Measurements from ENCODE around the gene FGF10.

Gene FGF10

DNA sequence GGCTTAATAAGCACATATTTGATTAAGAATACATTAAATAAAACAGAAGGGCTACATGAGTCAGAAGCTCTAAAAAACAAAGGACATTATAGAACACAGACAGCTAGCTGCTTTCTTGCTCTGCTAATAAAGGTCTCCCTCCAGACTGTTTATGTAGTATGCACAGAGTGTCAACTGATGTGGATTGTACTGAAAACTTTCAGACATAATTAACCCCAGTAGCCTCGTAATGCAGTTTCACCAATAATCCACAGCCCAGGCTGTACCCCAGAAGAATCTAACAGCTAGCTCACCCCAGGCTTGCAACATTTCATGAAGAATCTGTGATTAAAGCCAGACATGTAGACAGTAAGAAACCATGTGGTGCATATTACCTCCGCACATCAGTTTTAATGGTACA is 30.8 kb downstream of the FGF10 start:
- DNase-seq (ENCODE audit: low read depth in 2 of 2, low spot score in 1 of 2), result no peak

DNA sequence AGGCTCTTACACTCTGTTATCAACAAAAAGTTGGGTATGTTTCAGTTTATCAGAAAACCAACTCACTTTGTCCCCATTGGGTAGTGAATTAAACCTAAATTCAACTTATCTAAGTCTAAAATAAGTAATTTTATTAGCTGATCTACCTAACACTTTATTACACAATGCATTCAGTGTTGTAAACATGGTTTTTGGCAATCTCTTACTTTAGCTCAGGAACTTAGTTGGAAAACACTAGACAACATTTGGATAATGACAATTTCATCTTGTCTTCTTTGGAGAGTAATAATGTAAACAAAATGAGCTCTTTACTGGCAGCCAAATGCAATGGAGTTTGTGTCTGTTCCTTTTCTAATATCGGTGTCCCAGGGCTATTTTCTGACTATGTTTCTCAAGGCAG is 33.0 kb downstream of the FGF10 start:
- no peak for DNase-seq (ENCODE audit: low read depth in 2 of 2, low spot score in 1 of 2)

DNA sequence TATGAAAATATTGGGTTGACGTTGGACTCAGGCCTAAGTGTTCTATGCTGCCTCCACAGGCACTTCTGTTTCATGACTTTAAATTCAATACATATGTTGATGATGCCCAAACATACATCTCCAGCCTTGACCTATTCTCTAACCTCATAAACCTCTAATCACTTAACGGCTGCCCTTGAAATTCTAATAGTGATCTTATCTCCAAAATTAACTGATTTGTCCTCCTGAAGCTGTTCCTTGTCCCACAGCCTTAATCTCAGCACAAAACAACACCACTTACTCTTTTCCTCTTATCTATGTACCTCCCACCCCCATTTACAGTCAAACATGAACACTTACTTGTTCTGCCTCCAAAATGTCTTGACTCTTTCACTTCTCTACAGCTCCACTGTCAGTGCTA is 43.3 kb downstream of the FGF10 start:
- DNase-seq (ENCODE audit: low read depth in 2 of 2, low spot score in 1 of 2), result no peak

DNA sequence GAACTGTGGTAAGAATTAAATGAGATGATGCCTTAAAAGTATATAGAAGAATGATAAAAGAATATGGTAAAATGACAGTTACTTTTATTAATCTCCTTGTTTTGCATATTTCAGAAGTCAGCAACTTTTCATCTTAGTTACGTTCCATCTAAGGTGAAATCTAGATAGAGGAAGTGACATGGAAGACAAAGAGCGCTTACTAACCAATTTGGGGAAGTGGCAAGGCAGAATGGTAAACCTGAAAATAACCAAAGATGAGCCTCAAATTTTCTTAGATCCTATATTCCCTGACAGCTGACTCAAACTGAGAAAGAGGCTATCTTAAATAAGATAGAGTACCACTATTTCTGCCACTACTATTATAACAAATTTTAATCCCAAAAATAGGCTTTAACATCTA is 52.5 kb downstream of the FGF10 start:
- no peak for DNase-seq (ENCODE audit: low read depth in 2 of 2, low spot score in 1 of 2)

DNA sequence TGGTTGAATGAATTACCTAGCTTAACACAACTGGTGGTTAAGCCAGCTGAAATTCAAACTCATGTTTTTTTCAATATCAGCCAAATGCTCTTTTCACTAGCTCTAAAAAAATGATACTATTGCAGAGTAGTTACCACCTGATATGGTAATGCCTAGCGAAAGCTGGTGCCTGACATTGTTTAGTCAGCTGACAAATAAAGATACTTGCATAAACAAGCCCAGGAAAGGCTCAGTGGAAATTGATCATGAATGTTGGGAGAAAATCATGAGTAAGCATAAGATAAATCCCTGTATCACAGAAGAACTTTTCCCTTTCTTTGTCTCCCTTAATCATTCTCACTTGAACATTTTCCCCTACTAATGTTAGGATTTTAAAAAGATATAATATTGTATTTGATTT is 54.6 kb downstream of the FGF10 start:
- DNase-seq (ENCODE audit: low read depth in 2 of 2, low spot score in 1 of 2), result no peak

DNA sequence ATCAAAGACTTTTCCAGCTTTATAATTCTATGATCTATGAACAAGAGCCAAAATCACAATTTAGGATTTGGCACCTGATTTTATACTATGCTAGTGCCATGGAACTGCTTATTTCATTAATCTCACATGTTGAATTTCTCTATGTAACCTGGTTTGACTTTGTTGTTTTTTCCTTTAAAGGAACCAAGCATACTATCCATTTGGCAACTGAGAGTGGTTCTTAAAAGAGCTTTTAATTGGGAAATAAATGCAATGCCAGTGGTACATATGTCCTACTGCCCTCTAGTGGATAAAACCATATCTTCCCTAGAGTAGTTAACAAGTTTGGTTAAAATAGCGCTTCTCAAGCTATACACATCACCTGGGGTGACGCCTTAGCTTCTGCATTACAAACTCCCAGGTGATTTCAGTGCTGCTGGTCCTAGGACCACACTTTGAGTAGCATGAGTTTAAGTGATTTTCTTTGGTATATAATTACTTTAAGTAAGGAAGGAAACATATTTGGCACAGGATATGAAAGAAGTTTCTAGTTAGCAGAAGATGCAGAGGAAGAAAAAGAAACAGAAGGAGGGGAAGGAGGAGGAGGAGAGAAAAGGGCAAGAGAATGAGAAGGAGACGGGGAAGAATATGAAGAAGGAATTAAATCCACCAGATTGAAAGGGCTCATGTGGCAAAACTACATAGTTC is 56.8 kb downstream of the FGF10 start:
- no peak for DNase-seq (ENCODE audit: low read depth in 2 of 2, low spot score in 1 of 2)

DNA sequence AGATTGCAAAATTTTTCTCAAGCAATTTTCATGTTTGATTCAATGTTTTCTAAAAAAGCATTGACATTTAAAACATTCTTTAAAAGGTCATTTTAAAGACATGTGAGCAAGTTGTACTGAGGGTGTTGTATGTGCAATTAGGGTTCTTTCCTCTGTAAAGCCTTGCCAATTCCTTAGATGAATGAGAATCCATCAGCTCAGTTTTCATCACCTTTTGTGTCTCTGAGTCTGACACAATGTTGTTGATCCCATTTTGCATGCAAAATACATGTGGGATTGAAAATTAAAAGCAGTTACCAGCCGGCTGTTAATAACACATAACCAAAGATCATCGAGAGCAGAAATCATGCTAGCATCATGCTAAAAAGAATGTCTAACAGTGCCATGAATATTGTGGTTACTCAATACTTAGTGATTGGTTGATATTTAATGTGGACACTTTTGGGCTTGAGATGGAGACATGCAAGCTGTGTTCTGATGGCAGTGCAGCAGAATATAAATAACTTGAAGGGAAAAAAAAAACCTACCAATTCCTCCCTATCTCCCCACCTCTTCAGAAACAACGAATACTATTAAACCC is 57.7 kb downstream of the FGF10 start:
- DNase-seq (ENCODE audit: low read depth in 2 of 2, low spot score in 1 of 2), result no peak

DNA sequence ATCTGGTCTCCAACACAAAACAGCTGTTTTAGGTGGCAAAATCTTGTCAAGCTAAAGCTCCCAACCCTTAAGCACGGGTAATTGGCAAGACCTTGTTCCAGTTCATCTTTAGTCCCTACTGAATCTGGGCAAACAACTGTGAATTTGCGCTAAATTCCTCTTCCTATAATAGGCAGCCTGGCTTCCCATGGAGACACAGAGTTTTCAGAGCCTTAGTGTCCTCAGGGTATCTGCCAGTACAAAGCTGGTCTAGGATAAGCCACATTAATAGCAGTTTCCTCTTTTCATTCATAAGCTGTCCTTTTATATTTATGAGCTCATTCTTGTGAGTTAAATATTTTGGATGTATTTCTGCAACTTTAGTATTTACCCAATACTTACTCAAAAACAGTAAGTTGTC is 59.5 kb downstream of the FGF10 start:
- no peak for DNase-seq (ENCODE audit: low read depth in 2 of 2, low spot score in 1 of 2)

DNA sequence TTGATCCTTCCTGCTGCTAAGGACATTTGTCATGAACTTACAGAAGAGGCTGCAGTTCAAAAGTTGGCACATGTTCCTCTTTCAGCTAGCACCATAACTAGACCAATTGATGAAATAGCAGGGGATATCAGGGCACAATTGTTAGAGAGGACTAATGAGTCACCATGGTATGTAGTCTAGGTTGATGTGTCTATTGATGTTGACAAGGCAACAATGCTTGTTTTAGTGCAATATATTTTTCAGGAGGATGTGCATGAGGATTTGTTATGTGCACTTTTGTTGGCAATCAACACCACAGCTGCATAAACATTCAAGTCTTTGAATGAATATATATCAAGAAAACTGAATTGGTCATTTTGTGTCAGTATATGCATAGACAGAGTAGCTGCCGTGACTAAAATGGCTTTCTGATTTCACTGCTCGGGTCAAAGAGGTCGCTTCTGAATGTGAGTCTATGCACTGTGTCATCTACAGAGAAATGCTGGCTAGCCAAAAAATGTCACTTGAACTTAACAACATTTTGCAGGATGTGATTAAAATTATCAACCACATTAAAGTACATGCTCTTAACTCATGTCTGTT is 68.0 kb downstream of the FGF10 start:
- DNase-seq (ENCODE audit: low read depth in 2 of 2, low spot score in 1 of 2), result no peak

DNA sequence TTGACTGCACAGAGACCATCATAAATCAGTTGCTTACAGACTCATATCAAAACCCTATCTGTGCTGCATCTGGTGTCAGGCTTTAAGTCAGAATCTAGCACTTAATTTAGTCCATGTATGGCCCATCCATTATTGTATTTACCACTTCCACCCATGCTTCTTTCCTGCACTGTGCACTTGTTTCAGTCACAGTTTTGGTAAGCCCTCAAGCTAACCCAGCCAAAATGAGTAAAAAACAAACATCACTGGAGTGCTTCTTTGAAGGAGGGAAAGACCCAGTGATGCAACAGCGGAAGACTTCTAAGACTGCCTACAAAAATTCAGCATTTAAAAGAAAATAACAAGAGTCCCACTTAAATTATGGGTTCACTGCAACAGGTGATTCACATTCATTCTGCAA is 69.0 kb downstream of the FGF10 start:
- DNase-seq (ENCODE audit: low read depth in 2 of 2, low spot score in 1 of 2), result no peak

DNA sequence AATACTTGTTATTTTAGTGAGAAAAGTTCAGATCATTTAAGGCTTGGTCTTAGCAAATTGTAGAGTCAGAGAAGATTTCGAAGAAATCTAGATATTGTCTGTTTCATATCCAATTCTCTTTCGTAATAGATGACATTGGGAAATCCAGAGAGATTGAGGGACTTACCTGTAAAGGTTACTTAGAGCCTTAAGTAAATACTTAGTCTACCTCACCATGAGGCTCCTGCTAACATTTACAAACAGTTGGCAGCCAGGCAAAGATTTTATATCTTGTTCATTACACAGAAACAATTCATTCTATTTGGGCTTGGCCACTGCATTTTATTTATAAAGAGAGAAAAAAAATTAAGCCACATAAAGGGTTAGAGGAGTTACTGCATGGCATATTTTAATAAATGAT is 70.3 kb downstream of the FGF10 start:
- DNase-seq (ENCODE audit: low read depth in 2 of 2, low spot score in 1 of 2), result no peak

DNA sequence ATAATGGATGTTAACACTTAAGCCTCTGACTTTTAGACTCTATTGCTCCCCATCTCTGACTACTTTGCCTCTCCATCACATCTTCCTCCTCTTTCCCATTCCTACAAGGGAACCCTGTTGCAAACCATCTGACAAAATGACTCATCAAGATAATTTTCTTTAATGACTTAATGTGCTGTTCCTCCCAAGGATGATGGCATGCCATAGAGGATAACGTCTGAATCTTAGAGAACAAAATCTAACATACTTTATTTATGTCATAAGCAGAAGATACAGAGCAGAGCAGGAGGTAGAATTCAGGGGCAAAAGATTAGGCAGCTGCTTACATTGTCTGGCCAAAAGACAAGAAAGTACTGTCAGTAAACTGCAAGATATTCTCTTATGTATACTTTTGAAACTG is 76.8 kb downstream of the FGF10 start:
- no peak for DNase-seq (ENCODE audit: low read depth in 2 of 2, low spot score in 1 of 2)

DNA sequence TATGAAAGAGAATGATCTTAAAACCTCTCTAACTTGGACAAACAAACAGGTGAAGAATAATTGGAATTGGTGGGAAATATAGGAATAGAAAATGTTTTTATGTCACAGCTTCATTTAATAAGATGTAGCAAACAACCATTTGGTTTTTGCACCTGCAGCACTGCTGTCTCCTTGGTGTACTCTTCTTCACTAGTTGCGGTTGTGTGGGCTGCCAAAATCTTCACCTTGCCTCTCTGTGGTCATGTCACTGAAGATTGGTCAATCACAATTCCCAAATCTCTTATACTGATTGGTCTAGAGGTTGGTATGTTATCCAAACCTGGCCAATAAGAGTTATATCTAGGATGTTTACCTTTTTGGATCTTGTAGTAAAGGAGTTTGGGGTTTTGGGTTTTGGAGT is 88.7 kb downstream of the FGF10 start:
- no peak for DNase-seq (ENCODE audit: low read depth in 2 of 2, low spot score in 1 of 2)

DNA sequence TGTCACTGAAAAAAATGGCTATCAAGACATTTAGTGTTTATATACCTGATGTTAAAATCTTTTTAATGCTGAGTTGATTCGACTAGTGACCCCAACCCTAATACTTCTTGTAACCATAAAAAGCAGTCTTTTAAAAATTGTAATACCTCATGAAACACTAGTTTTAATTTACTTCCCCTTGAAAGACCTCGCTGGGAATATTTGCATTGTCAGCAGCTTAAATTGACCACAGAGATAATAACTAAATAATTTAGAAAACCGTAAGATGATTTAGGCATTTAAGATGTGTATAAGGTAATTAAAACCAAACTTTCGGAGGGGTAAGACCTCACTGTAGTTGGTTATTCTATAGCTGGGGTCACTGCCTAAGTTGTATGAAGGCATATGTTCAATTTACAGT is 89.8 kb downstream of the FGF10 start:
- no peak for DNase-seq (ENCODE audit: low read depth in 2 of 2, low spot score in 1 of 2)

DNA sequence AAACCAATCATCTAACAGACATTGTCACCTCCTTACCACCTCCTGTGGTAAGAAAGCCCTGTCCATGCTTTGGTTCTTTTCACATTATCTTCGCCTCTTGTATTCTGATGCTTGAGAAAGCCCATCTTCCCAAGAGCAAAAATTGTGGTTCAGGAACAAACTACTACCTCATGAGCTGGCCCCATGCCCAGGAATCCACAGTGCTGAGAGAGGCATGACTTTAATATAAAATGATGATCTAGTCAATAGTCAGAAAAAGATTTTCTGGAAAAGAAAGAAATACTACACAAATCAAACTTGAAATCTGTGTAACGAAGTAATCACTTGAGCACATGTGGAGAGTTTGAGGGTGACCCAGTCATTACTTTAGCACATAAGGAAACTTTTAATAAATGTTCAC is 94.7 kb downstream of the FGF10 start:
- no peak for DNase-seq (ENCODE audit: low read depth in 2 of 2, low spot score in 1 of 2)

DNA sequence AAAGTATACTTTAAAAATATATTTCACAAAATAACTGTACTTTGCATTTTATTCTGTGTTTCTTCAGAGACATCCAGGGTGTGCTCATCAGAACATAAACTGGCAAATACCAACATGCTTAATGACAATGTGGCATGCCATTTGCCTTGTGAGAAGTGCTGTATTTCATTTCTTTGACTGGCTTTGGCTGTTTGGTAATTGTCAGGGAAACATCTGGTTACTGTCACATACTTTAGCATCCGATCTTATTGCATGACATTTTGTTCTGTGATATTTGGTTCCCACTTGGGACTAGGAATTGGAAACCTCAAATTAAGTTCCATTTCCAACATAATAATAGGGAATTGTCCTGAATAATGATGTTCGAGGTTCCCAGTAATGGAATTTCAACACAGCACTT is 96.5 kb downstream of the FGF10 start:
- DNase-seq (ENCODE audit: low read depth in 2 of 2, low spot score in 1 of 2), result no peak

DNA sequence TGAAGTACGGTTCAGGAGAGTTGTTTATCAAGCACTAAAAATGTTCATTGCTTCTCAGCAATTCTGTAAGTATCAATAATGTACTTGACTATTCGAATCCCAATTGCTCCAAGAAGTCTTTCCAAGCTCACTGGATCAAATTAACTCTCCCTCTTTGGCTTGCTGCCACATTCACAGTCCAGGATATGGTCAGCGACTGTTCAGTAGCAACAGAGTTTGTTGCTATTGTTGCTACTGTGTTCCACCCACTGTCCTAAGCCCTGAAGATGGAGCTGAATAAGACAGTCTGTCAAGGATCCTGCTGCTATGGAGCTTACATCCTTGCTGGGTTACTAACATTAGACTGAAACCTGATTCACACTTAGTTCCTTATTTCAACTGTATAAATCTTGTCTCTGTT is 110.8 kb downstream of the FGF10 start:
- DNase-seq (ENCODE audit: low read depth in 2 of 2, low spot score in 1 of 2), result no peak

DNA sequence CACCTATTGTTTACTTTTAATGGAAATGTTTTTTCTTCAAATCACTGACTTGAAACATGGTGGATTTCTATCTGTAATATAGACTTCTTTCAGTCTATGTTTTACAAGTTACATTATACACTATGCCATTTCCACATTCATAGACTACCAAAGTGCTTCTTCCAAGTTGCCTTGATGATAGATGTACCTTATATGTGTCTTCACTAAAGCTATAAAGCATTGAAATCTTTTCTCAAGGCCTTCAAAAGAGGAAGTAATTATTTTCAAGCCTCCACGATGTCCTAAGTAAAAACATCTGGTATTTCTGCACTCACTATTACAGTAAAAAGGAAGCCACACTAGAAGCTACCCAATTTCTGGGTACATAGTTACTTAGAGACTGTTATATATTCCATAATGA is 113.3 kb downstream of the FGF10 start:
- no peak for DNase-seq (ENCODE audit: low read depth in 2 of 2, low spot score in 1 of 2)

DNA sequence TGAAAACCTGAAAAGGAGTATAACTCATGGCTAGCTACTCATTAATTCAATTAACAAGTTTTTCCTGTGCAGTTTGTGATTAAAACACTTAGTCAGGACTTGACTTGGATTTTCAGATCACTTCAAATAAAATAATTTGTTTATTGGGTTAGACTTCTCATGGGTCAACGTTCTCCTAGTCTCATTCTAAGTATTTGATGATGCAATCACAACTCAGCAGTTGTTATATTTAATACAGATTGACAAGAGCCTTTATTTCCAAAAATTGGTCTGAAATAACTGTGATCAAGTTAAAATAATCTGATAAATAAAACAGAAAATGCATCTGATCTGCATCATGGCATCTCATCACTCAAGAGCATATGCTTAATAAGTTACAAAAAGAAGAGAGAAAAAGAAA is 113.9 kb downstream of the FGF10 start:
- no peak for DNase-seq (ENCODE audit: low read depth in 2 of 2, low spot score in 1 of 2)

DNA sequence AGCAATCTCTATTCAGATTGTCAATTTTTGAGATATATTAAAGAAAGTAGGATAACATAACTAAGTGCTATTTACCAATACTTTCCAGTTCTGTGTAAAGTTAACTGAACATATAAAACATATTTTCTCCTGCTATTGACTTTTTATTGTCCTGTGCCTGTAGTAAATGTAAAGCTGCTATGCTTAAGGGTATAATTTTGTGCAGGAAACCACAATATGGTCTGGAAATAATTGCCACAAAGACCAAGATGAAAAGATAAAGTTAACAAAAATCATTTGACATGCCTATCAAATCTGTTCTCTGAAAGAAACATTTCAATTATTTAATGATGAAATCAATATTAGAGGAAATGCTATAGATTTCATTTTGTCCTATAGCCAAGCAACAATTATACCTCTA is 121.3 kb downstream of the FGF10 start:
- DNase-seq (ENCODE audit: low read depth in 2 of 2, low spot score in 1 of 2), result no peak

DNA sequence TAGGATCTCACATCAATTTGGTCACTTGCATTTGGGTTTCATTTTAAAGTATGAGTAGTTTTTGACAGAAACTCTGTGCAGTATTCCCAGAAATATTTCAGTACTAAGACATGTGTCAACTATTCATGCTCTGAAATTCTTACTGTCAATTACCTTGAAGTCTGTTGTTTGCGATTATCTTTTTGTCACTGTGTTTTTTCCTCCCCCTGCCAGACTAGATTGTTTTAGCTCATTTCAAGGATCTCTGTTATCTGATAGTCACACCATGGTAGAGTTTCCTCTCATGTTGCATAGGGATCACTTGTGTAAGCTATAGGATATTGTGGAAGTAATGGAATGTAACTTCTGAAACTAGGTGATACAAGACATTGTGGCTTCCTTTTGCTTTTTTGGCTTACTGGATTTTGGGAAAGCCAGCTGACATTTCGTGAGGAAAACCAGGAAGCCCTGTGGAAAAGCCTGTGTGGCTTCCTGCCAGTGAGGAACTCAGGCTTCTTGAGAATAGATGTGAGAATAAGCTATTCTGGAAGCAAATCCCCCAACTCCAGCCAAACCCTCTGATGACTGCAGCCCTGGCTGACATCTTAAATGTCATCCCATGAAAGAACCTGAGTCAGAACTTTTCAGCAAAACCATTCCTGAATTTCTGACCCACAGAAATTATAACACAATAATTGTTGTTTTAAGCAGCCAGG is 122.2 kb downstream of the FGF10 start:
- no peak for DNase-seq (ENCODE audit: low read depth in 2 of 2, low spot score in 1 of 2)

DNA sequence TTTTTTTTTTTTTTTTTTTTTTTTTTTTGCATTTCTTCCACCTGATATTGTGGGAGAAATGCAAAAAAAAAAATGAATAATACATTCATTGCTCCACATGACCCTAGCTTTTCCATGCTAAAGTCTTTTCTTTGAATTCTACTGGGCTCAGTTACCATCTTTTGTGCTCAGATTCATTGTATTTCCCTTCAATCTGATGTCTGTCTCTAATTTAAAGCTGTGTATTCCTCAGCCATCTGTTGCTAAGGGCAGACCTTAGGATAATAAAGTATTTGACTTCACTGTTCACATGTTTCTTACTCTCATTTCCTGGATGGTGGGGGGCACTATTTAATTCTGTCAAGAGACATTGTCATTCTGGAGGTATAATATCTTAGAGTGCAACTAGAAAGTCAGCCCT is 123.5 kb downstream of the FGF10 start:
- no peak for DNase-seq (ENCODE audit: low read depth in 2 of 2, low spot score in 1 of 2)

DNA sequence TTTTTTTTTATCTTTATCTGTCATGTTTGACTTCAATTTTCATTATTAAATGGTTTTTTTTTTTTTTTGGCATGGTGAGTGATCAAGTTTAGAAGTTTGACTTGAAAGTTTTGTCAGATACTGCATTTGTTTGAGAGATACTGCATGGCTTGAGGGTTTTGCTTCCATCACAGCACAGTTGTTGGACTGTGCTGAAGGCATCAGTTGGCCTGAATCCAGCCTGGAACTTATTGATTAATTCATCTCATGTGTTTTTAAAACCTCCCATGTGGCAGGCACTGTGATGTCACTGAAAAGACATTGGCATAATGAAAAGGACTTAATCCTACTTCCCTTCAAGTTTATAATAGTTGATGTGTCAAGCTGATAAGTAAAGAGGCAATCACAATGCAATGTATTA is 128.4 kb downstream of the FGF10 start:
- DNase-seq (ENCODE audit: low read depth in 2 of 2, low spot score in 1 of 2), result no peak

Measured in stimulated activated CD8-positive, alpha-beta memory T cell treated with anti-CD3 and anti-CD28 coated beads, Interleukin-4, amount 100 ng/mL, for 1 hour (primary cell).